ENCODE results near the gene HOXC11.

Gene HOXC11

DNA sequence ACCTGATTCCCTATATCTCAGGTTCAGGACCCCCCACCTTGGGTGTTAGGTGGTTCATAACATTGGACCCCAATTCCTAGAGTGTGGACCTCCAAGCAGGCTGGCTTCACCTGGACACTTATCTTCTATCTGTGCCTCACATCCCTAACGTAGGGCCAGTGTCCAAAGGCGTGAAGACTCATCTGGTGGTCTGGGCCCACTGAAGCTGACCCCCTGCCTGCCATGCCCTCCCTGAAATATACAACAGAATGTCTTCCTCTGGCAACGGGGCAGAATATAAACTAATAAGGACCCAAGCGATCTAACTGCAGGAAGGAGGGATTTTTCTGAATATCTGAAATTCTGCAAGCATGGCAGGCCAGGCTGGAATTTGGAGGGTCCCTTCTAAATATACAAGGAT lies 28.7 kb upstream of the HOXC11 start:
- no peak for DNase-seq

GRCh38 chr12:53944907-53945847 lies 27.7 kb upstream of the HOXC11 start:
- DNase-seq = no peak

DNA sequence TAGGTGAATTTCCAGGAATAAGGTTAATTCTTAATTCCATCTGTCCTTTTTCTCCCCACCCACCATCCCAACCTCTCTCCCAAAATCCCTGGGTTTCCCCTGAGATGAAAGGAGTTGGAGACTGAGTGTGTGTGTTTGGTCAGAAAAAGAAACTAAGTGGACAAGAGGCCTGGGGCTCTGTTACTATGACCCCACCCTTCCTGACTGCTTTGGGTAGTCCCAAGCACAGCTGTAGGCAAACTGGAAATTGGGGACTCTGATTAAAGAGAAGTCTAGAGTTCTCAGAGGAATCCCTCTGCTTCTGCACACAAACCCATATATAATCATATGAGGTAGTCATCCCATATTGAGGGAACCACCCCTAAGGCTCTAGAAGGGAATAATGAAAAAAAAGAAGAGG lies 25.2 kb upstream of the HOXC11 start:
- no peak for DNase-seq

DNA sequence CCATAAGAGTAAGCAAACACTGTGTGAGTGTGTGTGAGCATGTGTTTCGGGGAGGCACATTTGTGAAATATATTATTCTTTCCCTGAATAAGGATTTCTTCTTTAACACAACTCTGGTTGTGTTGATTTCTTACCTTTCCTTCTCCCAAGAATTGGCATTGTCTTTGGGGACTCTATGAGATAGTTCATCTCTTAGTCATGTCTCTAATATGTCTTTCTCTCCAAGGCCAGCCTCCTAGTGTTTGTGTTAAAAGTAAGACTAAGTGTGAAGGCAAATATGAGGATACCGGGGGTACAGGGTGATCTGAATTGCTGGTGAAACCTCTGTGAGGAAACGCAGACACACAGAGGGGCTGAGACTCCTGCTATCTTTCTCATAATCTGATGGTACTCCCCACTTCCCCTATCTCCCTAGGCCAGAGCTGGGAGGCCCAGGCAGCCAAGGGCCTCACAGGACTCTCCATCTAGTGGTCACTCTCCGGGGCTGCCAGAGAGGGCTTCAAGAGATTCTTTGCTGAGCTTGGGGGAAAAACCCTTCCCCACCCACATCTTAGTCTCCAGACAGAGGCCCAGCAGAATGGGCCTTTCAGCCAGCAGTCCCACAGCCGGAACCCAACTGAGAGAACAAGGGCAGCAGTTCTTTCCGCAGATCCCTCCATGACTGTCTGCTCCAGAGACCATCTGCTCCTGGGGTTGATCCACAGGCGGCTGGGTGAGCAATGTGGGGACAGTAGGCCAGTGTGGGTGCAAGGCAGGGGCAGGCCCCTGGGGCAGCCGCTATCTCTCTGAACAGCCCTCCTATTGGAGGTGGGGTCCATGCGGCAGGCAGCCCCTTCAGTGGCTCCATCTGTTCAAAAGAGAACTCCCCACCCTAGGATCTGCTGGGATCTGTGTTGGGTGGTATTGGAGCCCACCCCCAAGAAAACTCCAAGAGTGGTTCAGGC lies 24.0 kb upstream of the HOXC11 start:
- DNase-seq = no peak

DNA sequence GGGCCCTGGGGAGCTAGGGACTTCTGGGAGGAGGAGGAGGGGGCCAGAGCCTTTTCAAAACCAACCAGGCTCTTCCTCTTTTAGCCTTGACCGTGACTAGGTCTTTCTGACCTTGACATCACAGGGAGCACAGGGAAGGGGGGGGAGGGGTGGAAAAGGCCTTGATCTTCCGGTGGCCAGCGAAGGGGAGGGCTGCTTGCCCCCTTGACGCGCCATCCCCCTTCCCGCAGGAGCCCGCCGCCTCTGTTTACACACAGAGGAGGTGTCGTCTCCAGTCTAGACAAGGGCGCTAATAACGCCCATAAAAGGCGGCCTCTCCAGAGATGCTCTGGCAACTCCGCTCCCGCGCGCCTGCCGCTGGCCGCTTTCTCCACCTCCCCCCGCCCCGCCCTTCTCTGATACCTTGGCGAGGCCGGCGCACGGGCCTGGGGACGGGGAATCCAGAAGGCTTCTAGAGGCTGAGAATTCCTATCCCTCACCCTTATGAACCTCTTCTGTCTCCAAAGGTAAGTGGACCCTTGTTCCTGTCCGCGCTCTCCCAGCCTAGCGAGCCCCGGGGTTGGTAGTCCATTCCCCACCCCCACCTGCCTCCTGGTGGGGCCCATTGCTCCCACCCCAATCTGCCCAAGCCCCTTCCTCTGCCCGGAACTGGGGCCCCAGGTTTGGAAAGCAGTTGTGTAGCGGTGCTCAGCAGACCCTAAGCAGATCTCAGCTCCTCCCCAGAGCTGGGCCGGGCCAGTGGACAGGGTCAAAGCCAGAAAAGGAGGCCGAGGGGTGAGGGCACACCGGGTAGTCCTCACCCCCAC lies 23.1 kb upstream of the HOXC11 start:
- no peak for DNase-seq

DNA sequence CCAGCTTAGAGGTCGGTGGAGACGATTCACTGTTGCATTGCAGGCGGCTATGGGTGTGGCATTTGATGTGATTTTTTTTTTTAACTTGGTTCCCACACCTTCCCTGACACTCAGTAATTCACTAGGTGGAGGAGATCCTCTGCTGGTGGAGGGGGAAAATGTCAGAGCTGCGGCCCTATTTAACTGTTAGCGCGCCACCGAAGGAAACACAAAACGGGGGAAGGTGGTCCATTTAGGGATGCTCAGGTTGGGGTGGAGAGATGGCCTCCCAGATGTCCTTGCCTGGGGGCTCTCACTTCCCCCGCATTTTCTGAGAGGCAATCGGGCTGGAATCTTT lies 22.5 kb upstream of the HOXC11 start:
- no peak for DNase-seq

- no peak for DNase-seq
Observed at GRCh38 chr12:53950789-53951576, 21.9 kb upstream of the HOXC11 start.

GRCh38 chr12:53951577-53952334 lies 21.2 kb upstream of the HOXC11 start:
- no peak for DNase-seq

- DNase-seq = no peak
Observed at GRCh38 chr12:53952335-53952694, 20.6 kb upstream of the HOXC11 start.

GRCh38 chr12:53952871-53953734 lies 19.8 kb upstream of the HOXC11 start:
- DNase-seq = no peak

- DNase-seq = no peak
Observed at GRCh38 chr12:53953831-53954693, 18.9 kb upstream of the HOXC11 start.

DNA sequence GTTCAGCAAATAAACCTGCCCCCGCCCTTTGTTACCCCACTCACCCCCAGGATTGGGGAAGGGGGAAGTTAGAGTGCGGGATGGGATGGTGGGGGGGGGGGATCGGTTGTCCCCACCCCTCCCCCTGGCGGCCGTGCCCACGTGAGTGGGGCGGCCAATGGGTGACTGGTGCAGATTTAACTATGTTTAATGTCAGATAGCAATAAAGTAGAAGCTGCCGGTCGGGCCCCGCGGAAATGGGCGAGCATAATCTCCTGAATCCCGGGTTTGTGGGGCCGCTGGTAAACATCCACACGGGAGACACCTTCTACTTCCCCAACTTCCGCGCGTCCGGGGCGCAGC lies 18.3 kb upstream of the HOXC11 start, which contains the start of gene HOXC12:
Gene HOXC12 (plus strand): TSS at position 210 of the 342 bp plus-strand sequence. CDS start 27 bp downstream, at position 237.
- DNase-seq = no peak

- no peak for DNase-seq
Observed at GRCh38 chr12:53955036-53955775, 17.7 kb upstream of the HOXC11 start.

GRCh38 chr12:53955776-53956250 lies 17.1 kb upstream of the HOXC11 start:
- no peak for DNase-seq

GRCh38 chr12:53956251-53956887 lies 16.6 kb upstream of the HOXC11 start:
- DNase-seq = no peak

DNA sequence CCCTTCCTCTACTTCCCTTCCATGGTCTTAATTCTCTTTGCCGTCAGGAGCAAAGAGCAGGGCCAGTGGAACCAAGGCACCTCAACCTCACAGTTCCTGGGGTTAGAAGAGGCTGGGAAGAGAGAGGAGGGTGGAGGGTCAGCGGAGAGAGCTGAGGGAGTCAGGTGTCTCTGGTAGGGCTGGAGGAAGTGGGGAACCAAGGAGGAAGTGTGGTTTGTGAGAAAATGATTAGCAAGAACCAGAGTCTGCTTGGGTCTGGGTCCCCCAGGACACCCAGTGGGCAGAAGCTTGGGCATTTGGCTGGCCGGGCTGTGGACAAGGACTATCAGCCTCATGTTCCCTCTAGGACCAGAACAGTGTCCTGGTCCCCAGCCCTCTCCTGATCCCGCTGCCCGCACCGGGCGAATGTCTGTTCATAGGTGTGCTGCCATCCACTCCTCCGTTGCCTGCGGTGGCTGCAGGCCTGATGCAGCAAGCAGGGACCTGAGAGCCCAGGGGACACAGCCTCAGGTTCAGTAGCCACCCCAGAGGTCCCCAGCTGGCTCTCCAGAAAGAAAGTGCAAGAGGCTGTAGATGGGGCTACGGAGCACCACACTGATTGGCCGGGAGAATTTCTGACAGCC lies 15.9 kb upstream of the HOXC11 start:
- no peak for DNase-seq

- DNase-seq = no peak
Observed at GRCh38 chr12:53958128-53958527, 14.8 kb upstream of the HOXC11 start.

Measured in cerebellar nuclear complex (tissue), 1 donor.